Measurements from ENCODE around the gene WFIKKN1. TPM values are rescaled to one million over a fixed set of nuclear protein-coding genes. Genes with fewer than 3 reads are reported as not detected.

The WFIKKN1 gene
- total RNA-seq, 2 experiments from 2014 or later, result 0.47 to 1.2 TPM

DNA sequence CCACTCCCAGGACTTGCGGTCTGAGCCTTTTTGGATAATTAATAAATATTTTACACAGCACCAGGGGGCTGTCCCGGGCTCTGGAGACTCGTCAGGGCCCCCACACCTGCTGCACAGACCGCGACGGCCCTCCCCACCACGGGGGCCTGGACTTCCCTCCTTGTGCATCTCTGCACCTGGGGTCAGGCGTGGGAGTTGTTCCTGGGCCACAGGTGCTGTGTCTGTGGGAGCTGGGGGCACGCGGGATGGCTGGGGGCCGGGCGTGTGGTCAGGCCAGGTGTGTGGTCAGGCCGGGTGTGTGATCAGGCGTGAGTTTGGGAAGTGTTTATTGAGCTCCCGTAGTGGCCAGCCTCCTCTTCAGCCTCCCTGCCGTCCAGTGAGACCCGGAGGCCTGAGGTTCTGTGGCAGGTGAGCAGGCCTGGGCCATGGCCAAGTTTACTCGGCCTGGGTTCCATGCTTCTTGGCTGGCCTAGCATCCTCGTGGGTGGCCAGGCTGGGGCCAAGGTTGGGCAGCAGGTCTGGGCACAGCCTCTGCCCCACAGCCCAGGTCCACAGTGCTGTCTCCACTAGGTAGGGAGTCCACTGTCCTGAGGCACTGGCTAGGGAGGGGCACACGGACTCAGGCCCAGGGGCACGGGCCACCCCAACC lies 47.5 kb downstream of the WFIKKN1 start:
- CTCF ChIA-PET (ENCODE audit: unreplicated experiment), result interaction anchor here (0.6 kb wide), 1 partner anchor 110 kb away, joined by 3 read pairs; no protein-coding TSS in a partner anchor
- intact Hi-C loops (cut with micrococcal nuclease; ENCODE audit: unreplicated experiment), result no loop called here
- H3K4me1 ChIP-seq (ENCODE audit: insufficient read depth, low read length, poor library complexity, severe bottlenecking), result peaks cover 31% of the 10 kb centered on the region

GRCh38 chr16:678858-679813 lies 48.4 kb downstream of the WFIKKN1 start:
- peak overlapping the region; percentile 88 for H3K4me2 ChIP-seq (ENCODE audit: low read length)
- BruUV-seq (replicated peaks), result no TSS peak
- peaks cover 25% of the 10 kb centered on the region; the same call in 1 of the 2 replicates for H3K79me2 ChIP-seq (ENCODE audit: insufficient read depth, low read depth, low read length)
- DNase-seq (ENCODE audit: low spot score), result peak; percentile 64
- no peaks in the 10 kb centered on the region for H3K9me3 ChIP-seq (ENCODE audit: low read length)
- peak overlapping the region; percentile 58 for H3K4me3 ChIP-seq (ENCODE audit: low read depth, low read length, poor library complexity, severe bottlenecking)
- ChIA-PET CTCF (ENCODE audit: unreplicated experiment) (interaction anchor here (0.6 kb wide), 1 partner anchor 110 kb away, joined by 3 read pairs; no protein-coding TSS in a partner anchor), POLR2A (interaction anchor here (0.6 to 1.2 kb wide), 2 partner anchors 9 to 263 kb away, joined by 3 to 4 read pairs; no protein-coding TSS in a partner anchor)
- TF ChIP-seq EZH2phosphoT487 (IDR thresholded peaks at IDR 0.05; ENCODE audit: borderline replicate concordance, low read depth, low read length), result no peak
- TF ChIP-seq, protein P1, sequence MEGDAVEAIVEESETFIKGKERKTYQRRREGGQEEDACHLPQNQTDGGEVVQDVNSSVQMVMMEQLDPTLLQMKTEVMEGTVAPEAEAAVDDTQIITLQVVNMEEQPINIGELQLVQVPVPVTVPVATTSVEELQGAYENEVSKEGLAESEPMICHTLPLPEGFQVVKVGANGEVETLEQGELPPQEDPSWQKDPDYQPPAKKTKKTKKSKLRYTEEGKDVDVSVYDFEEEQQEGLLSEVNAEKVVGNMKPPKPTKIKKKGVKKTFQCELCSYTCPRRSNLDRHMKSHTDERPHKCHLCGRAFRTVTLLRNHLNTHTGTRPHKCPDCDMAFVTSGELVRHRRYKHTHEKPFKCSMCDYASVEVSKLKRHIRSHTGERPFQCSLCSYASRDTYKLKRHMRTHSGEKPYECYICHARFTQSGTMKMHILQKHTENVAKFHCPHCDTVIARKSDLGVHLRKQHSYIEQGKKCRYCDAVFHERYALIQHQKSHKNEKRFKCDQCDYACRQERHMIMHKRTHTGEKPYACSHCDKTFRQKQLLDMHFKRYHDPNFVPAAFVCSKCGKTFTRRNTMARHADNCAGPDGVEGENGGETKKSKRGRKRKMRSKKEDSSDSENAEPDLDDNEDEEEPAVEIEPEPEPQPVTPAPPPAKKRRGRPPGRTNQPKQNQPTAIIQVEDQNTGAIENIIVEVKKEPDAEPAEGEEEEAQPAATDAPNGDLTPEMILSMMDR (conservative IDR thresholded peaks at IDR 0.05; ENCODE audit: low read length), result no peak
- no peaks in the 10 kb centered on the region for H3K9me2 ChIP-seq (ENCODE audit: insufficient read depth, low read length)
- H3K27ac ChIP-seq (ENCODE audit: low read depth, low read length, poor library complexity, severe bottlenecking), result no peak overlapping the region
- peaks cover 5% of the 10 kb centered on the region; the same call in 1 of the 2 replicates for H4K20me1 ChIP-seq (ENCODE audit: insufficient read depth, low read length)
- intact Hi-C loops (cut with micrococcal nuclease; ENCODE audit: unreplicated experiment), result loop anchor here (1.0 kb wide), 1 partner anchor 11 kb away; the partner anchor contains the start of gene RHOT2
- H3K4me1 ChIP-seq (ENCODE audit: insufficient read depth, low read length, poor library complexity, severe bottlenecking), result peaks cover 35% of the 10 kb centered on the region
- no peak overlapping the region for H2AFZ ChIP-seq (ENCODE audit: low read length)
- peaks cover 28% of the 10 kb centered on the region for H3K36me3 ChIP-seq (ENCODE audit: insufficient read depth, low read length)

More for the DNA sequence above, 47.5 kb downstream of the WFIKKN1 start:
- peaks cover 5% of the 10 kb centered on the region; the same call in 1 of the 2 replicates for H4K20me1 ChIP-seq (ENCODE audit: insufficient read depth, low read length)
- BruUV-seq (replicated peaks), result no TSS peak
- TF ChIP-seq, protein P1 (conservative IDR thresholded peaks at IDR 0.05; ENCODE audit: low read length), result no peak
- TF ChIP-seq EZH2phosphoT487 (IDR thresholded peaks at IDR 0.05; ENCODE audit: borderline replicate concordance, low read depth, low read length), result no peak
- DNase-seq (ENCODE audit: low spot score), result no peak
- no peaks in the 10 kb centered on the region for H3K9me3 ChIP-seq (ENCODE audit: low read length)
- H3K27ac ChIP-seq (ENCODE audit: low read depth, low read length, poor library complexity, severe bottlenecking), result no peak overlapping the region
- no peak overlapping the region for H3K4me2 ChIP-seq (ENCODE audit: low read length)
- H3K9me2 ChIP-seq (ENCODE audit: insufficient read depth, low read length), result no peaks in the 10 kb centered on the region
- no peak overlapping the region for H2AFZ ChIP-seq (ENCODE audit: low read length)
- H3K36me3 ChIP-seq (ENCODE audit: insufficient read depth, low read length), result peaks cover 32% of the 10 kb centered on the region
- no peak overlapping the region for H3K4me3 ChIP-seq (ENCODE audit: low read depth, low read length, poor library complexity, severe bottlenecking)
- H3K79me2 ChIP-seq (ENCODE audit: insufficient read depth, low read depth, low read length), result peaks cover 20% of the 10 kb centered on the region; the same call in 1 of the 2 replicates
- POLR2A ChIA-PET, result interaction anchor here (1.2 kb wide), 1 partner anchor 8 kb away, joined by 4 read pairs; no protein-coding TSS in a partner anchor
